Liver (tissue), 9 donors: ENCODE measurements around the gene ITGB2. TPM values are rescaled to one million over a fixed set of nuclear protein-coding genes. Genes with fewer than 3 reads are reported as not detected.

ENCODE experiments used
- DNase-seq: peaks from one replicate; pipeline ENCODE4 v3.0.0-alpha.2; 2017; ENCODE audit warnings: low spot score
- H3K27ac ChIP-seq, 2 donors: one replicate each; pipeline ENCODE4 v1.7.0; 2013; ENCODE audit warnings: inconsistent platforms in 2 of 2, low read length in 2 of 2, control low read depth in 1 of 2, low read depth in 1 of 2, mild to moderate bottlenecking in 1 of 2
- H3K27me3 ChIP-seq, 4 donors: one replicate each; pipeline versions ENCODE4 v1.6.1 to v1.7.0; 2013; ENCODE audit warnings: low read length in 3 of 4, inconsistent platforms in 1 of 4, mild to moderate bottlenecking in 1 of 4, moderate library complexity in 1 of 4; ENCODE audit not compliant: control insufficient read depth in 4 of 4, insufficient read depth in 4 of 4
- H3K36me3 ChIP-seq, 4 donors: one replicate each; pipeline versions ENCODE4 v1.6.1 to v1.7.0; 2013; ENCODE audit warnings: low read length in 3 of 4, mild to moderate bottlenecking in 3 of 4, low read depth in 1 of 4, moderate library complexity in 1 of 4; ENCODE audit not compliant: control insufficient read depth in 4 of 4, insufficient read depth in 3 of 4
- H3K4me1 ChIP-seq, 4 donors: one replicate each; pipeline versions ENCODE4 v1.6.1 to v1.7.0; 2013; ENCODE audit warnings: low read length in 3 of 4, mild to moderate bottlenecking in 3 of 4, moderate library complexity in 1 of 4; ENCODE audit not compliant: control insufficient read depth in 4 of 4, insufficient read depth in 4 of 4
- H3K4me3 ChIP-seq, 3 donors: one replicate each; pipeline versions ENCODE4 v1.6.1 to v1.7.0; 2013; ENCODE audit warnings: low read length in 3 of 3, control low read depth in 1 of 3, low read depth in 1 of 3, mild to moderate bottlenecking in 1 of 3
- H3K9ac ChIP-seq, 2 donors: one replicate each; pipeline ENCODE4 v1.7.0; 2013; ENCODE audit warnings: low read length in 2 of 2, mild to moderate bottlenecking in 2 of 2, moderate library complexity in 2 of 2, control low read depth in 1 of 2, low read depth in 1 of 2
- H3K9me3 ChIP-seq, 4 donors: one replicate each; pipeline versions ENCODE4 v1.6.1 to v1.7.0; 2013; ENCODE audit warnings: low read length in 3 of 4; ENCODE audit not compliant: control insufficient read depth in 4 of 4
- EGR1 ChIP-seq, 2 donors: IDR thresholded peaks; 2 replicates each; pipeline ENCODE4 v1.6.1; 2016 to 2018; ENCODE audit warnings: antibody characterized with exemption in 2 of 2, low read depth in 2 of 2
- FOXA1 ChIP-seq: IDR thresholded peaks from 2 replicates; pipeline ENCODE4 v1.6.1; 2016; ENCODE audit warnings: antibody characterized with exemption
- FOXA2 ChIP-seq: IDR thresholded peaks from 2 replicates; pipeline ENCODE4 v1.6.1; 2016; ENCODE audit warnings: antibody characterized with exemption
- GABPA ChIP-seq, 2 donors: IDR thresholded peaks in 1 of 2; conservative IDR thresholded peaks in 1 of 2; 2 replicates each; pipeline ENCODE4 v1.6.1; 2016; ENCODE audit warnings: antibody characterized with exemption in 2 of 2, mild to moderate bottlenecking in 1 of 2, moderate library complexity in 1 of 2
- HNF4A ChIP-seq, 2 donors: conservative IDR thresholded peaks; 2 replicates each; pipeline ENCODE4 v1.6.1; 2016; ENCODE audit warnings: antibody characterized with exemption in 2 of 2, mild to moderate bottlenecking in 2 of 2
- MAX ChIP-seq: IDR thresholded peaks from 2 replicates; pipeline ENCODE4 v1.6.1; 2016; ENCODE audit warnings: antibody characterized with exemption
- RAD21 ChIP-seq, 2 donors: IDR thresholded peaks; 2 replicates each; pipeline ENCODE4 v1.6.1; 2016; ENCODE audit warnings: antibody characterized with exemption in 2 of 2, mild to moderate bottlenecking in 2 of 2
- REST ChIP-seq: IDR thresholded peaks from 2 replicates; pipeline ENCODE4 v1.6.1; 2016; ENCODE audit warnings: antibody characterized with exemption, mild to moderate bottlenecking
- RXRA ChIP-seq, 2 donors: IDR thresholded peaks; 2 replicates each; pipeline ENCODE4 v1.6.1; 2017 to 2018; ENCODE audit warnings: antibody characterized with exemption in 2 of 2, mild to moderate bottlenecking in 1 of 2
- SP1 ChIP-seq: IDR thresholded peaks from 2 replicates; pipeline ENCODE4 v1.6.1; 2018; ENCODE audit warnings: antibody characterized with exemption, mild to moderate bottlenecking
- YY1 ChIP-seq: IDR thresholded peaks from 2 replicates; pipeline ENCODE4 v1.6.1; 2016; ENCODE audit warnings: antibody characterized with exemption, mild to moderate bottlenecking
- ZBTB33 ChIP-seq: IDR thresholded peaks from 2 replicates; pipeline ENCODE4 v1.6.1; 2016; ENCODE audit warnings: antibody characterized with exemption
- WGBS: extraction: QIAGEN DNeasy Blood & Tissue Kit; methylation state at CpG from one replicate; pipeline ENCODE4 v1.1.7; 2013; 5-methylcytosine and 5-hydroxymethylcytosine counted together
- polyA plus RNA-seq, 2 donors: library from polyadenylated mRNA; stranded (reverse) in 1 of 2; unstranded in 1 of 2; fragments of 200-250 nt in 1 of 2; fragments of >200 nt in 1 of 2; fragmentation: Nextera tagmentation in 1 of 2; extraction: Ambion mirVana in 1 of 2; gene quantifications; one replicate each; pipeline versions ENCODE4 v1.2.1 to v1.2.3, GENCODE V29; 2013 to 2015
- total RNA-seq, 2 donors: library from RNA; depleted of rRNA; stranded (reverse); fragments of >200 nt; gene quantifications; one replicate each; pipeline ENCODE4 v1.2.3, GENCODE V29; 2014
- TF ChIP-seq, protein P1 (sequence below): fragments of 150-350 bp; IDR thresholded peaks from 2 replicates; pipeline ENCODE4 v1.5.1; 2017; ENCODE audit warnings: improper control_type of control experiment, low read depth, low read length; ENCODE audit not compliant: missing input control
- TF ChIP-seq, protein P2 (sequence below): IDR thresholded peaks from 2 replicates; pipeline ENCODE4 v1.6.1; 2016; ENCODE audit warnings: antibody characterized with exemption
- donor health status: healthy.
- donor health status: healthy.
- donor health status: healthy.
- donor health status: healthy.
- donor health status: healthy.

The ITGB2 gene
- total and polyA plus RNA-seq, 4 donors: 9.6 to 50.6 (median 28.7) TPM

DNA sequence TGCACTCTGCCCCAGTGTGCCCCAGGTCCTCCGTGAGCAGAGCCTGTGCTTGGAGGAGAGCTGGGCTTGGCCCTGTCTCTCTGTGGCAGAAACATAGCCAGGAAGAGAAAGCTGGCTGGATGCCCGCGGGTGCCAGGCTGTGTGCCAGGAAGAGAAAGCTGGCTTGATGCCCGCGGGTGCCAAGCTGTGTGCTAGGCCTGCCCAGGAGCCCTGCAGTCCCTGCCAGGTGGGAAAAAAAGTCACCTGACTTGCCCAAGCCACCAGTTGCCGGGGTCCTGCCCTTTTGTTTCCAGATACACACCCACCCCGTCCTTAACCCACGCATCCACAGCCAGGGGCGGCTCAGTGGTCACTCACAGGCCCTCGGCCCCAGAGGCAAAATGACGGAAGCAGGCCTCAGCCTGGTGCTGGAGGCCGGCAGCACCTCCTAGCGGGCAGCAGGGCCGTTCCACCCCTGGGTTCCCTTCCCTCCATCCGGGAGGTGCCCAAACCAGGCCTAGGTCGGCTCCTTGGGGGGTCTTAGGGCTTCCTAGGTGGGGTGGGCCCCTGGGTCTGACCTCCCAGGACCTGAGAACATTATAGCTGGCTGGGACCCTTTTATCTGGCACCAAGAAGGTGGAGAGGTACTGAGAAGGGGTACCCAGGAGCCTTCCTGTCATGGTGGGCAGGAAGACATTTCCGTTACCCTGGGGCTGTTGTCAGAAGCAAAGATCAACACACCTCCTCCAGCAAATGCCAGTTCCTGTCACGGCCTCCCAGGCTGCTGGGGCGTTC is 9.1 kb downstream of the ITGB2 start (continued):
- TF ChIP-seq ZBTB33 (no peak), FOXA1 (peak; percentile 40)

DNA sequence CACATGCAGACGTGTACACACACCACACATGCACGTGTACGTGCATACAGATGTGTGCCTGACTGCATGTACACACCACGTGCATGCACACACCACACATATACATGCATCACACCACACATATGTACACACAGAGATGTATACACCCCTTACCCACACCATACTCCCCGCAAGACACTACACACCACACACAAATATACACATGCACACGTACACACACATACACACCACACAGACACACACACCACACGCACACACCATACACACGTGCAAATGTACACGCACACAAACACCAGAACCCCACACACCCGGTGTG is 9.7 kb downstream of the ITGB2 start:
- H3K36me3 ChIP-seq: no peaks in the 10 kb centered on the region
- no peak overlapping the region for H3K9ac ChIP-seq
- 55% methylated on average over 10 of the region's 10 CpGs for WGBS
- H3K4me3 ChIP-seq: no peak overlapping the region
- H3K4me1 ChIP-seq: peaks cover 31 to 51% (median 46%) of the 10 kb centered on the region in 4 donors
- H3K27me3 ChIP-seq: no peaks in the 10 kb centered on the region
- TF ChIP-seq, protein P1, sequence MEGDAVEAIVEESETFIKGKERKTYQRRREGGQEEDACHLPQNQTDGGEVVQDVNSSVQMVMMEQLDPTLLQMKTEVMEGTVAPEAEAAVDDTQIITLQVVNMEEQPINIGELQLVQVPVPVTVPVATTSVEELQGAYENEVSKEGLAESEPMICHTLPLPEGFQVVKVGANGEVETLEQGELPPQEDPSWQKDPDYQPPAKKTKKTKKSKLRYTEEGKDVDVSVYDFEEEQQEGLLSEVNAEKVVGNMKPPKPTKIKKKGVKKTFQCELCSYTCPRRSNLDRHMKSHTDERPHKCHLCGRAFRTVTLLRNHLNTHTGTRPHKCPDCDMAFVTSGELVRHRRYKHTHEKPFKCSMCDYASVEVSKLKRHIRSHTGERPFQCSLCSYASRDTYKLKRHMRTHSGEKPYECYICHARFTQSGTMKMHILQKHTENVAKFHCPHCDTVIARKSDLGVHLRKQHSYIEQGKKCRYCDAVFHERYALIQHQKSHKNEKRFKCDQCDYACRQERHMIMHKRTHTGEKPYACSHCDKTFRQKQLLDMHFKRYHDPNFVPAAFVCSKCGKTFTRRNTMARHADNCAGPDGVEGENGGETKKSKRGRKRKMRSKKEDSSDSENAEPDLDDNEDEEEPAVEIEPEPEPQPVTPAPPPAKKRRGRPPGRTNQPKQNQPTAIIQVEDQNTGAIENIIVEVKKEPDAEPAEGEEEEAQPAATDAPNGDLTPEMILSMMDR: no peak
- no peak for TF ChIP-seq MAX
- no peak for TF ChIP-seq REST
- TF ChIP-seq FOXA2: no peak
- no peak for TF ChIP-seq SP1
- TF ChIP-seq GABPA (IDR thresholded peaks at IDR 0.05 in 1 of 2, conservative IDR thresholded peaks at IDR 0.05 in 1 of 2): no peak
- TF ChIP-seq, protein P2, sequence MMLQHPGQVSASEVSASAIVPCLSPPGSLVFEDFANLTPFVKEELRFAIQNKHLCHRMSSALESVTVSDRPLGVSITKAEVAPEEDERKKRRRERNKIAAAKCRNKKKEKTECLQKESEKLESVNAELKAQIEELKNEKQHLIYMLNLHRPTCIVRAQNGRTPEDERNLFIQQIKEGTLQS: no peak
- no peak for TF ChIP-seq YY1
- TF ChIP-seq FOXA1: no peak
- no peak for TF ChIP-seq EGR1 (IDR thresholded peaks at IDR 0.05; ENCODE audit: low read depth in 2 of 2)
- TF ChIP-seq RAD21 (IDR thresholded peaks at IDR 0.05): no peak
- TF ChIP-seq RXRA (IDR thresholded peaks at IDR 0.05): no peak
- no peak for TF ChIP-seq HNF4A (conservative IDR thresholded peaks at IDR 0.05)
- peak overlapping the region; percentile 84 to 95 for H3K27ac ChIP-seq
- H3K9me3 ChIP-seq: no peaks in the 10 kb centered on the region
- no peak for DNase-seq
